Gastrocnemius medialis (tissue), 4 donors: ENCODE results near the gene ESAM. TPM values are rescaled to one million over a fixed set of nuclear protein-coding genes. Genes with fewer than 3 reads are reported as not detected.

Experiments
- ATAC-seq, 2 donors: fragments of 150-250 bp; one replicate each; pipeline ENCODE4 v1.9.1; 2016
- DNase-seq, 2 donors: peaks; one replicate each; pipeline ENCODE4 v3.0.0-alpha.2; 2019
- H3K27ac ChIP-seq, 4 donors: fragments of 200-600 bp; sonication (generic); 1 replicate in 1 of 4; 2 replicates in 3 of 4; pipeline ENCODE4 v1.5.1; 2016 to 2018; ENCODE audit warnings: mild to moderate bottlenecking in 2 of 4, moderate library complexity in 1 of 4
- H3K27me3 ChIP-seq, 3 donors: fragments of 200-600 bp; sonication (generic) in 2 of 3; 1 replicate in 1 of 3; 2 replicates in 2 of 3; pipeline versions ENCODE4 v1.5.1 to v1.6.0; 2016 to 2019; ENCODE audit warnings: mild to moderate bottlenecking in 1 of 3, moderate library complexity in 1 of 3
- H3K36me3 ChIP-seq, 2 donors: fragments of 200-600 bp; sonication (generic) in 1 of 2; one replicate each; pipeline ENCODE4 v1.5.1; 2017 to 2018
- H3K4me1 ChIP-seq, 2 donors: fragments of 200-600 bp; sonication (generic) in 1 of 2; one replicate each; pipeline ENCODE4 v1.5.1; 2016 to 2017; ENCODE audit warnings: mild to moderate bottlenecking in 2 of 2
- H3K4me3 ChIP-seq, 4 donors: fragments of 200-600 bp; sonication (generic) in 3 of 4; 1 replicate in 1 of 4; 2 replicates in 3 of 4; pipeline ENCODE4 v1.5.1; 2016 to 2019; ENCODE audit warnings: mild to moderate bottlenecking in 2 of 4
- H3K9me3 ChIP-seq, 3 donors: fragments of 200-600 bp; sonication (generic) in 2 of 3; 1 replicate in 1 of 3; 2 replicates in 2 of 3; pipeline ENCODE4 v1.5.1; 2016 to 2019
- POLR2A ChIP-seq, 2 donors: fragments of 450-650 bp; IDR thresholded peaks; one replicate each; pipeline ENCODE4 v1.6.1; 2017; ENCODE audit warnings: antibody characterized with exemption in 2 of 2, mild to moderate bottlenecking in 2 of 2, moderate library complexity in 2 of 2
- in situ Hi-C, 4 donors: fragments of 200-750 bp; cut with MboI; loops; one replicate each; pipeline versions ENCODE4 v1.15.0 to v1.8.0; 2017; ENCODE audit warnings: low sequenced_read_pairs in 4 of 4
- intact Hi-C: fragments of 100-400 bp; cut with DNase I; formaldehyde crosslinking; loops from one replicate; pipeline ENCODE4 v1.15.1; 2023; ENCODE audit warnings: low total_unique reads
- total RNA-seq, 4 donors: library from RNA; depleted of rRNA; stranded (reverse); fragments of >200 nt; gene quantifications; one replicate each; pipeline versions ENCODE4 v1.1.0 to v1.2.3, GENCODE V29; 2016
- TF ChIP-seq, protein P1 (sequence below), 5 experiments: fragments of 450-650 bp in 3 of 5; fragments of 200-600 bp in 2 of 5; sonication (generic) in 2 of 5; IDR thresholded peaks in 4 of 5; conservative IDR thresholded peaks in 1 of 5; 1 replicate in 4 of 5; 2 replicates in 1 of 5; pipeline ENCODE4 v1.5.1; 2016 to 2019; ENCODE audit warnings: antibody characterized with exemption in 5 of 5, mild to moderate bottlenecking in 3 of 5, moderate library complexity in 3 of 5

ESAM gene
- total RNA-seq, 4 donors from 2014 or later = 20.0 to 30.1 (median 27.5) TPM

DNA sequence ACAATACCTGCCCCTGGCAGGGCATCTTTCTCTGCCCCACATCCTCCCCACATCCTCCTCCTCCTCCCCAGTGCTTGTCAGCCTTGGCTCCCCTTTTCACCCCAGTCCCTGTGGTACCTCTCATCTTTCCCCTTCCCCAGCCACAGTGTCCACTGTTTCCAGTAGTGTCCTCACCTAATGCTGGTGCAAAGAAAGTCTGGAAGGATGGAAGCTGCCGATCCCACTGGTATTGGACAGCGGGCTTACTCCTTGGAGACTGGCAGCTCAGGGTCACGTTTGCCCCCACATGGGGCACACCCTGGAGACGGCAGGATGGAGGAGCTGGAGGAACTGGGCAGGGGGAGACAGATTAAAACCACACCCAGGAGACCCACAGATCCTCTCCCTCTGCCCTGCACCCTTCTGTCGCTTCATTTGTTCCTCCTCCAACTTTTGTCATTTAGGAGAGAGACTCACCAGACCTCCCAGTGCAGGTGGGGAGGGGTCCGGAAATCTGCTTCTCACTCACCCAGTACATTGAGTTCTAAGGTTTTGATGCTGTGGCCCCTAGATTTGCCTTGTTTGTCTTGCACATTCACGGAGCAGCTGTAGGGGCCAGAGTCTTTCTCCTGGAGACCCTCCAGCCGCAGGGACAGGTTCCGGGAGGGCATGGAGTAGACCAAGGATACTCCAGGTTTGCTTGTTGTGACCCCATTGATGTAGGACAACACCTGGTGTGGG lies 5.9 kb downstream of the ESAM start:
- H3K36me3 ChIP-seq = peaks cover 0 to 3% of the 10 kb centered on the region in 2 donors
- in situ Hi-C loops = no loop called here

DNA sequence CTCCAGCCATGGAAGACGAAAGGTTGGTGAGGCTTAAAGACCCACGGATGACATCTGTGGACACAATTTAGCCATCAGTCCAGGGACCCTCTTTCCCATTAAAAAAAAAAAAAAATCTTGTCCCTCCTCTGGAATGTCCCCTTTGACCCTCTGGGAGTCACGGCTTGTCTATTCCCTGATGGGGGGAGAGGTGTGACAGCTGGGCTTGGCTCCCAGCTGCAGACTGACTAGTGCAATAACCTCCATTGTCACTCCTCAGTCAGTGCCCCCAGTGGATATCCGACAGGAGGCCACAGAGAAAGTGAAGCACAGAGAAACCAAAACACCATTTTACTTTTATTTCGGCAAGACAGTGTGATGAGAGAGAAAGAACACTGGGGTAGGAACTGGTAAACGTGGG lies 7.4 kb downstream of the ESAM start:
- no peak for ATAC-seq
- H3K27me3 ChIP-seq = peaks cover 37 to 59% (median 53%) of the 10 kb centered on the region in 3 donors
- TF ChIP-seq, protein P1, sequence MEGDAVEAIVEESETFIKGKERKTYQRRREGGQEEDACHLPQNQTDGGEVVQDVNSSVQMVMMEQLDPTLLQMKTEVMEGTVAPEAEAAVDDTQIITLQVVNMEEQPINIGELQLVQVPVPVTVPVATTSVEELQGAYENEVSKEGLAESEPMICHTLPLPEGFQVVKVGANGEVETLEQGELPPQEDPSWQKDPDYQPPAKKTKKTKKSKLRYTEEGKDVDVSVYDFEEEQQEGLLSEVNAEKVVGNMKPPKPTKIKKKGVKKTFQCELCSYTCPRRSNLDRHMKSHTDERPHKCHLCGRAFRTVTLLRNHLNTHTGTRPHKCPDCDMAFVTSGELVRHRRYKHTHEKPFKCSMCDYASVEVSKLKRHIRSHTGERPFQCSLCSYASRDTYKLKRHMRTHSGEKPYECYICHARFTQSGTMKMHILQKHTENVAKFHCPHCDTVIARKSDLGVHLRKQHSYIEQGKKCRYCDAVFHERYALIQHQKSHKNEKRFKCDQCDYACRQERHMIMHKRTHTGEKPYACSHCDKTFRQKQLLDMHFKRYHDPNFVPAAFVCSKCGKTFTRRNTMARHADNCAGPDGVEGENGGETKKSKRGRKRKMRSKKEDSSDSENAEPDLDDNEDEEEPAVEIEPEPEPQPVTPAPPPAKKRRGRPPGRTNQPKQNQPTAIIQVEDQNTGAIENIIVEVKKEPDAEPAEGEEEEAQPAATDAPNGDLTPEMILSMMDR (IDR thresholded peaks at IDR 0.05 in 4 of 5, conservative IDR thresholded peaks at IDR 0.05 in 1 of 5) = no peak
- no peak for TF ChIP-seq POLR2A (IDR thresholded peaks at IDR 0.05)
- peaks cover 9 to 18% of the 10 kb centered on the region in 2 donors for H3K4me1 ChIP-seq
- DNase-seq = no peak
- intact Hi-C loops = no loop called here
- H3K4me3 ChIP-seq = no peak overlapping the region
- in situ Hi-C loops = no loop called here
- H3K9me3 ChIP-seq = no peaks in the 10 kb centered on the region
- peak overlapping the region in 1 of 4 donors; percentile 26 for H3K27ac ChIP-seq
- H3K36me3 ChIP-seq = peaks cover 0 to 3% of the 10 kb centered on the region in 2 donors

More for the DNA sequence above, 5.9 kb downstream of the ESAM start:
- no peak for TF ChIP-seq POLR2A (IDR thresholded peaks at IDR 0.05)
- TF ChIP-seq, protein P1 (IDR thresholded peaks at IDR 0.05 in 4 of 5, conservative IDR thresholded peaks at IDR 0.05 in 1 of 5) = no peak
- intact Hi-C loops = no loop called here
- ATAC-seq (no peak), DNase-seq (no peak)
- Histone ChIP-seq H3K27me3 (peaks cover 40 to 59% (median 58%) of the 10 kb centered on the region in 3 donors), H3K4me1 (peaks cover 9 to 24% of the 10 kb centered on the region in 2 donors), H3K9me3 (no peaks in the 10 kb centered on the region), H3K4me3 (no peak overlapping the region), H3K27ac (peak overlapping the region in 1 of 4 donors; percentile 2)

DNA sequence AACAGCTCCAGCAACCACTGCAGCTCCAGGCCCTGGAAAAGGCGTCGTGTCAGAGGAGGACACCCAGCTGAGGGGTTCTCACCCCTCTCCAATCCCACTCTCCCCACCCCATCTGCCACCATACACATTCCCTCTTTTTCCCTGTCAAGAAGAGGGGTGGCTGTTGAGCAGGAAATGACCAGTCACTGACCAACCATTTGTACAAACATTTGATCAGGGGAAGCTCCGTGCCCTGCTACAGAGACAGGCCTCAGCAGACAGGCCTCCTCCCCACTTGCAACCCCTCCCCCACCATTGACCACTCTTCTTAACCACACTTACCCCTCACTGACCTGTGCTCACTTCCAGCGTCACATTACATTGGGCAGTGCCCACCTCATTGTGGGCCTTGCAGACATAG lies 7.8 kb downstream of the ESAM start:
- in situ Hi-C loops (no loop called here), intact Hi-C loops (no loop called here)
- no peak for TF ChIP-seq POLR2A (IDR thresholded peaks at IDR 0.05)
- TF ChIP-seq, protein P1 (IDR thresholded peaks at IDR 0.05 in 4 of 5, conservative IDR thresholded peaks at IDR 0.05 in 1 of 5) = no peak
- ATAC-seq (no peak), DNase-seq (no peak)
- Histone ChIP-seq H3K27ac (peak overlapping the region in 1 of 4 donors; percentile 26), H3K9me3 (no peaks in the 10 kb centered on the region), H3K4me1 (peaks cover 9 to 16% of the 10 kb centered on the region in 2 donors), H3K4me3 (no peak overlapping the region), H3K36me3 (peaks cover 0 to 3% of the 10 kb centered on the region in 2 donors), H3K27me3 (peaks cover 38 to 55% (median 53%) of the 10 kb centered on the region in 3 donors)

DNA sequence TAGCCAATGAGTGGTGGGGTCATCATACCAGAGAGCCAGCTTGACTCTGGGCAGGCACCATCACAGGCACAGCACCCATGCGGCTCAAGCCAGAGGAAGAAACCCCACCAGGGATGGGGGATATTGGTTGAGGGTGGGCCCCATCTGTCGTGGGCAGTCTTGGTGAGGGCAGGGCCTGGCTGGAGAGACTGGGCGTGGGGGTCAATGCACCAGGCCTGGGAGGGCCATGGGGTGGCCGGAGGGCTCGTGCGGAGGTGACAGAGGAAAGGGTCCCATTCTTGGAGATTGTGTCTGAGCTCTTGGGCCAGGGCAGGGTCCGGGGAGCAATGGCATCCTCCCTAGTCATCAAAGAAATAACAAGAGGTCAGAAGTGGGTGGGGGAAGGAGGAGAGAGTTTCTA lies 8.5 kb downstream of the ESAM start:
- ATAC-seq = no peak
- Histone ChIP-seq H3K36me3 (peaks cover 0 to 3% of the 10 kb centered on the region in 2 donors), H3K4me3 (no peak overlapping the region), H3K27me3 (peaks cover 38 to 51% (median 50%) of the 10 kb centered on the region in 3 donors), H3K4me1 (peaks cover 8 to 9% of the 10 kb centered on the region in 2 donors), H3K9me3 (no peaks in the 10 kb centered on the region), H3K27ac (no peak overlapping the region)
- DNase-seq = no peak
- intact Hi-C loops (no loop called here), in situ Hi-C loops (no loop called here)
- TF ChIP-seq POLR2A (IDR thresholded peaks at IDR 0.05) = no peak
- TF ChIP-seq, protein P1 (IDR thresholded peaks at IDR 0.05 in 4 of 5, conservative IDR thresholded peaks at IDR 0.05 in 1 of 5) = no peak
